HepG2 (cell line): ENCODE results near the gene MPST. TPM values are rescaled to one million over a fixed set of nuclear protein-coding genes. Genes with fewer than 3 reads are reported as not detected.

Experiments used
- CEBPB ChIP-seq: IDR thresholded peaks from 2 replicates; pipeline ENCODE4 v1.6.1; 2011; ENCODE audit warnings: low read depth, low read length, improper control_type of control experiment, borderline replicate concordance
- CEBPG ChIP-seq: IDR thresholded peaks from 2 replicates; pipeline ENCODE4 v1.6.1; 2016
- FOXC1 ChIP-seq: sonication (generic); formaldehyde crosslinking; IDR thresholded peaks from 2 replicates; pipeline ENCODE4 v1.8.0; 2022; ENCODE audit warnings: mild to moderate bottlenecking, missing genetic modification reagents, borderline replicate concordance
- FOXO1 ChIP-seq: sonication (generic); formaldehyde crosslinking; IDR thresholded peaks from 2 replicates; pipeline ENCODE4 v1.4.0; 2020; ENCODE audit warnings: missing genetic modification reagents
- KAT7 ChIP-seq: IDR thresholded peaks from 2 replicates; pipeline ENCODE4 v1.6.1; 2018; ENCODE audit warnings: borderline replicate concordance, missing compliant biosample characterization
- MEIS2 ChIP-seq: sonication (generic); formaldehyde crosslinking; IDR thresholded peaks from 2 replicates; pipeline ENCODE4 v1.9.0; 2021; ENCODE audit warnings: mild to moderate bottlenecking, missing genetic modification reagents
- MTA3 ChIP-seq: sonication (generic); formaldehyde crosslinking; IDR thresholded peaks from 2 replicates; pipeline ENCODE4 v1.4.0; 2020; ENCODE audit warnings: missing genetic modification reagents
- NRL ChIP-seq: sonication (generic); formaldehyde crosslinking; IDR thresholded peaks from 2 replicates; pipeline ENCODE4 v1.5.0; 2020; ENCODE audit warnings: missing genetic modification reagents, mild to moderate bottlenecking, moderate library complexity, borderline replicate concordance
- ZMAT3 ChIP-seq: sonication (generic); formaldehyde crosslinking; conservative IDR thresholded peaks from 2 replicates; pipeline ENCODE4 v1.7.0; 2021; ENCODE audit warnings: missing genetic modification reagents
- ZMYM2 ChIP-seq: sonication (generic); formaldehyde crosslinking; IDR thresholded peaks from 2 replicates; pipeline ENCODE4 v1.8.0; 2022; ENCODE audit warnings: mild to moderate bottlenecking, missing genetic modification reagents
- ZNF30 ChIP-seq: sonication (generic); formaldehyde crosslinking; IDR thresholded peaks from 2 replicates; pipeline ENCODE4 v1.5.0; 2020; ENCODE audit warnings: mild to moderate bottlenecking, missing genetic modification reagents
- ZNF354B ChIP-seq: sonication (generic); formaldehyde crosslinking; IDR thresholded peaks from 2 replicates; pipeline ENCODE4 v1.8.0; 2022; ENCODE audit warnings: mild to moderate bottlenecking, missing genetic modification reagents
- ZNF670 ChIP-seq: sonication (generic); formaldehyde crosslinking; IDR thresholded peaks from 2 replicates; pipeline ENCODE4 v1.8.0; 2022; ENCODE audit warnings: mild to moderate bottlenecking, missing genetic modification reagents, borderline replicate concordance
- ZNF7 ChIP-seq: IDR thresholded peaks from 2 replicates; pipeline ENCODE4 v1.6.1; 2016; ENCODE audit warnings: missing biosample characterization, missing genetic modification reagents
- ZNF788 ChIP-seq: sonication (generic); formaldehyde crosslinking; IDR thresholded peaks from 2 replicates; pipeline ENCODE4 v1.5.0; 2020; ENCODE audit warnings: mild to moderate bottlenecking, missing genetic modification reagents, borderline replicate concordance
- ZNF891 ChIP-seq: sonication (generic); formaldehyde crosslinking; IDR thresholded peaks from 2 replicates; pipeline ENCODE4 v1.5.0; 2020; ENCODE audit warnings: mild to moderate bottlenecking, missing genetic modification reagents
- ZSCAN20 ChIP-seq: sonication (generic); formaldehyde crosslinking; IDR thresholded peaks from 2 replicates; pipeline ENCODE4 v1.4.0; 2020; ENCODE audit warnings: missing genetic modification reagents, mild to moderate bottlenecking, borderline replicate concordance
- polyA plus RNA-seq, 8 experiments: library from polyadenylated mRNA; depleted of rRNA in 3 of 8; stranded (reverse) in 7 of 8; unstranded in 1 of 8; fragments of >200 nt; fragmentation: Illumina TruSeq in 4 of 8; extraction: Trizol in 4 of 8; gene quantifications; 2 replicates each; pipeline versions ENCODE4 v1.2.1 to v1.2.3, GENCODE V29; 2011 to 2016; ENCODE audit warnings: low read depth in 4 of 8, missing spikeins in 1 of 8, mixed read lengths in 1 of 8; ENCODE audit not compliant: insufficient read depth in 1 of 8
- total RNA-seq, 5 experiments: library from RNA; depleted of rRNA; stranded (reverse); fragments of >200 nt; fragmentation: Illumina TruSeq; extraction: Trizol; gene quantifications; 2 replicates each; pipeline ENCODE4 v1.2.3, GENCODE V29; 2016; ENCODE audit warnings: low read depth in 1 of 5
- TF ChIP-seq, protein P1 (sequence below): sonication (generic); formaldehyde crosslinking; IDR thresholded peaks from 2 replicates; pipeline ENCODE4 v1.5.0; 2020; ENCODE audit warnings: missing genetic modification reagents, mild to moderate bottlenecking, borderline replicate concordance
- TF ChIP-seq, protein P2 (sequence below): sonication (generic); formaldehyde crosslinking; IDR thresholded peaks from 2 replicates; pipeline ENCODE4 v1.8.0; 2022; ENCODE audit warnings: missing genetic modification reagents, mild to moderate bottlenecking, inconsistent platforms, borderline replicate concordance
- TF ChIP-seq, protein P3 (sequence below): sonication (generic); formaldehyde crosslinking; IDR thresholded peaks from 2 replicates; pipeline ENCODE4 v1.9.0; 2021; ENCODE audit warnings: missing genetic modification reagents, borderline replicate concordance
- TF ChIP-seq, protein P4 (sequence below): sonication (generic); formaldehyde crosslinking; IDR thresholded peaks from 2 replicates; pipeline ENCODE4 v1.5.1; 2020; ENCODE audit warnings: mild to moderate bottlenecking, missing genetic modification reagents, moderate library complexity

MPST gene
- total and polyA plus RNA-seq, 2 of the 13 experiments (the other 11 are each of a cell fraction or from before 2014, with no cell fraction given), result 133 to 141 TPM

DNA sequence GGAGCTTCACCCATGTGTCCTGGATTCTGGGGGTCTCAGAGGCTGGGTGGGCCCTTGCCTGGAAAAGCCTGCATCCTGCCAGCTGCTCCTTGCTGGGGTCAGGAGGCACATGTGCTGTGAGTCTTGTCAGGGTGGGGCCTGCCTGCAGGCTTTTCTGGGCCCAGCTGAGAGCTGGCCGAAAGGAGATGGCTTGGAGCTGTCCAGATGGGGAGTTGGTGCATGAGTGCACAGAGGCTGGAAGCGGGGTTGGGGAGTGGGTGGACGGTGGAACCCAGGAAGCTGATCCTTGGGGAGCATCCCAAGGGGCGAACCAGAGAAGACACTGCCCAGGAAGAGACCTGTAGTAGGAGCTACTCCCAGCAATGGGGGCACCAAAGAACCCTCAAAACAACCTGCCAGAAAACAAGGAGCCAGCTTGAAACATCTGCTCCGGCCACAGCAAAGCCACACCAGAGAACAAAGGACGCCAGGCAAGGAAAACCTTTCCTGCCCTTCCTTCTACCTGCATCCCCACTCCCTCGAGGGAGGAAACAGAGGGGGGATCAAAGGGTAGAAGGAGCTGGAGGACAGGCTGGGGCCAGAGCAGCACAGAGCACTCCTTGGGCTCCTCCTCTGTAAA, 23.8 kb downstream of the MPST start (continued):
- TF ChIP-seq, protein P1, sequence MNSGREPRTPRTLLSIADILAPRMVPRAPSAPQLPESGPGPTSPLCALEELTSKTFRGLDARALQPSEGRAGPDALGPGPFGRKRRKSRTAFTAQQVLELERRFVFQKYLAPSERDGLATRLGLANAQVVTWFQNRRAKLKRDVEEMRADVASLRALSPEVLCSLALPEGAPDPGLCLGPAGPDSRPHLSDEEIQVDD (CRISPR knock-in tag), result no peak
- no peak for TF ChIP-seq ZMYM2 (CRISPR knock-in tag)
- TF ChIP-seq KAT7 (CRISPR knock-in tag), result 0 out of 2 replicates have a peak, but pooled peaks have one; percentile 16
- TF ChIP-seq ZSCAN20 (CRISPR knock-in tag), result no peak
- TF ChIP-seq, protein P2, sequence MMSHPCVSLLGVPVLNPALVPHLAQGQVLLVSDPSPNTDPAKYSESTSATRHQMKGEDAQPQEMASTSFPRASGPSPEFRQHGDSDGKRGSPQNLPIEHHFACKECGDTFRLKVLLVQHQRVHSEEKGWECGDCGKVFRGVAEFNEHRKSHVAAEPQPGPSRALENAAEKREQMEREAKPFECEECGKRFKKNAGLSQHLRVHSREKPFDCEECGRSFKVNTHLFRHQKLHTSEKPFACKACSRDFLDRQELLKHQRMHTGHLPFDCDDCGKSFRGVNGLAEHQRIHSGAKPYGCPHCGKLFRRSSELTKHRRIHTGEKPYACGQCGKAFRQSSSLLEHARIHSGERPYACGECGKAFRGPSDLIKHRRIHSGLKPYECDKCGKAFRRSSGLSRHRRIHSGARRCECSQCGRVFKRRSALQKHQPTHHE, result no peak
- no peak for TF ChIP-seq ZNF7 (CRISPR knock-in tag)
- TF ChIP-seq NRL (CRISPR knock-in tag), result peak; percentile 20; the same call in 1 of the 2 replicates
- no peak for TF ChIP-seq CEBPG
- TF ChIP-seq ZNF670 (CRISPR knock-in tag), result 0 out of 2 replicates have a peak, but pooled peaks have one; percentile 16
- TF ChIP-seq MTA3, result no peak
- 0 out of 2 replicates have a peak, but pooled peaks have one; percentile 21 for TF ChIP-seq ZMAT3 (CRISPR knock-in tag)
- TF ChIP-seq, protein P3, sequence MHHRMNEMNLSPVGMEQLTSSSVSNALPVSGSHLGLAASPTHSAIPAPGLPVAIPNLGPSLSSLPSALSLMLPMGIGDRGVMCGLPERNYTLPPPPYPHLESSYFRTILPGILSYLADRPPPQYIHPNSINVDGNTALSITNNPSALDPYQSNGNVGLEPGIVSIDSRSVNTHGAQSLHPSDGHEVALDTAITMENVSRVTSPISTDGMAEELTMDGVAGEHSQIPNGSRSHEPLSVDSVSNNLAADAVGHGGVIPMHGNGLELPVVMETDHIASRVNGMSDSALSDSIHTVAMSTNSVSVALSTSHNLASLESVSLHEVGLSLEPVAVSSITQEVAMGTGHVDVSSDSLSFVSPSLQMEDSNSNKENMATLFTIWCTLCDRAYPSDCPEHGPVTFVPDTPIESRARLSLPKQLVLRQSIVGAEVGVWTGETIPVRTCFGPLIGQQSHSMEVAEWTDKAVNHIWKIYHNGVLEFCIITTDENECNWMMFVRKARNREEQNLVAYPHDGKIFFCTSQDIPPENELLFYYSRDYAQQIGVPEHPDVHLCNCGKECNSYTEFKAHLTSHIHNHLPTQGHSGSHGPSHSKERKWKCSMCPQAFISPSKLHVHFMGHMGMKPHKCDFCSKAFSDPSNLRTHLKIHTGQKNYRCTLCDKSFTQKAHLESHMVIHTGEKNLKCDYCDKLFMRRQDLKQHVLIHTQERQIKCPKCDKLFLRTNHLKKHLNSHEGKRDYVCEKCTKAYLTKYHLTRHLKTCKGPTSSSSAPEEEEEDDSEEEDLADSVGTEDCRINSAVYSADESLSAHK (CRISPR knock-in tag), result 0 out of 2 replicates have a peak, but pooled peaks have one; percentile 19
- peak; percentile 24; the same call in 1 of the 2 replicates for TF ChIP-seq FOXC1
- 0 out of 2 replicates have a peak, but pooled peaks have one; percentile 39 for TF ChIP-seq ZNF30 (CRISPR knock-in tag)
- TF ChIP-seq ZNF891 (CRISPR knock-in tag), result peak; percentile 71; the same call in 1 of the 2 replicates
- no peak for TF ChIP-seq FOXO1 (CRISPR knock-in tag)
- TF ChIP-seq CEBPB, result no peak
- 0 out of 2 replicates have a peak, but pooled peaks have one; percentile 58 for TF ChIP-seq ZNF354B
- no peak for TF ChIP-seq ZNF788 (CRISPR knock-in tag)
- TF ChIP-seq MEIS2 (CRISPR knock-in tag), result no peak
- TF ChIP-seq, protein P4, sequence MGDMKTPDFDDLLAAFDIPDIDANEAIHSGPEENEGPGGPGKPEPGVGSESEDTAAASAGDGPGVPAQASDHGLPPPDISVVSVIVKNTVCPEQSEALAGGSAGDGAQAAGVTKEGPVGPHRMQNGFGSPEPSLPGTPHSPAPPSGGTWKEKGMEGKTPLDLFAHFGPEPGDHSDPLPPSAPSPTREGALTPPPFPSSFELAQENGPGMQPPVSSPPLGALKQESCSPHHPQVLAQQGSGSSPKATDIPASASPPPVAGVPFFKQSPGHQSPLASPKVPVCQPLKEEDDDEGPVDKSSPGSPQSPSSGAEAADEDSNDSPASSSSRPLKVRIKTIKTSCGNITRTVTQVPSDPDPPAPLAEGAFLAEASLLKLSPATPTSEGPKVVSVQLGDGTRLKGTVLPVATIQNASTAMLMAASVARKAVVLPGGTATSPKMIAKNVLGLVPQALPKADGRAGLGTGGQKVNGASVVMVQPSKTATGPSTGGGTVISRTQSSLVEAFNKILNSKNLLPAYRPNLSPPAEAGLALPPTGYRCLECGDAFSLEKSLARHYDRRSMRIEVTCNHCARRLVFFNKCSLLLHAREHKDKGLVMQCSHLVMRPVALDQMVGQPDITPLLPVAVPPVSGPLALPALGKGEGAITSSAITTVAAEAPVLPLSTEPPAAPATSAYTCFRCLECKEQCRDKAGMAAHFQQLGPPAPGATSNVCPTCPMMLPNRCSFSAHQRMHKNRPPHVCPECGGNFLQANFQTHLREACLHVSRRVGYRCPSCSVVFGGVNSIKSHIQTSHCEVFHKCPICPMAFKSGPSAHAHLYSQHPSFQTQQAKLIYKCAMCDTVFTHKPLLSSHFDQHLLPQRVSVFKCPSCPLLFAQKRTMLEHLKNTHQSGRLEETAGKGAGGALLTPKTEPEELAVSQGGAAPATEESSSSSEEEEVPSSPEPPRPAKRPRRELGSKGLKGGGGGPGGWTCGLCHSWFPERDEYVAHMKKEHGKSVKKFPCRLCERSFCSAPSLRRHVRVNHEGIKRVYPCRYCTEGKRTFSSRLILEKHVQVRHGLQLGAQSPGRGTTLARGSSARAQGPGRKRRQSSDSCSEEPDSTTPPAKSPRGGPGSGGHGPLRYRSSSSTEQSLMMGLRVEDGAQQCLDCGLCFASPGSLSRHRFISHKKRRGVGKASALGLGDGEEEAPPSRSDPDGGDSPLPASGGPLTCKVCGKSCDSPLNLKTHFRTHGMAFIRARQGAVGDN (CRISPR knock-in tag), result peak; percentile 35
